Epithelial cell of esophagus (primary cell): Measurements from ENCODE around the gene RNASE7.
A peak's percentile ranks its signal among the peaks of the same experiment; 100 is the strongest.

Source experiments
- DNase-seq: peaks from one replicate; pipeline ENCODE4 v3.0.0; 2010; ENCODE audit warnings: low read depth
- H3K4me3 ChIP-seq: 2 replicates; pipeline ENCODE4 v1.5.1; 2011; ENCODE audit warnings: mild to moderate bottlenecking, low read length, control low read depth
- TF ChIP-seq, protein P1 (sequence below): IDR thresholded peaks from 2 replicates; pipeline ENCODE4 v1.5.1; 2011; ENCODE audit warnings: low read depth, mild to moderate bottlenecking, low read length, control low read depth, inconsistent platforms; ENCODE audit not compliant: insufficient read depth; ENCODE audit errors: missing control alignments

The RNASE7 gene

GRCh38 chr14:21058903-21059302 lies 16.7 kb downstream of the RNASE7 start:
- TF ChIP-seq, protein P1, sequence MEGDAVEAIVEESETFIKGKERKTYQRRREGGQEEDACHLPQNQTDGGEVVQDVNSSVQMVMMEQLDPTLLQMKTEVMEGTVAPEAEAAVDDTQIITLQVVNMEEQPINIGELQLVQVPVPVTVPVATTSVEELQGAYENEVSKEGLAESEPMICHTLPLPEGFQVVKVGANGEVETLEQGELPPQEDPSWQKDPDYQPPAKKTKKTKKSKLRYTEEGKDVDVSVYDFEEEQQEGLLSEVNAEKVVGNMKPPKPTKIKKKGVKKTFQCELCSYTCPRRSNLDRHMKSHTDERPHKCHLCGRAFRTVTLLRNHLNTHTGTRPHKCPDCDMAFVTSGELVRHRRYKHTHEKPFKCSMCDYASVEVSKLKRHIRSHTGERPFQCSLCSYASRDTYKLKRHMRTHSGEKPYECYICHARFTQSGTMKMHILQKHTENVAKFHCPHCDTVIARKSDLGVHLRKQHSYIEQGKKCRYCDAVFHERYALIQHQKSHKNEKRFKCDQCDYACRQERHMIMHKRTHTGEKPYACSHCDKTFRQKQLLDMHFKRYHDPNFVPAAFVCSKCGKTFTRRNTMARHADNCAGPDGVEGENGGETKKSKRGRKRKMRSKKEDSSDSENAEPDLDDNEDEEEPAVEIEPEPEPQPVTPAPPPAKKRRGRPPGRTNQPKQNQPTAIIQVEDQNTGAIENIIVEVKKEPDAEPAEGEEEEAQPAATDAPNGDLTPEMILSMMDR: no peak

DNA sequence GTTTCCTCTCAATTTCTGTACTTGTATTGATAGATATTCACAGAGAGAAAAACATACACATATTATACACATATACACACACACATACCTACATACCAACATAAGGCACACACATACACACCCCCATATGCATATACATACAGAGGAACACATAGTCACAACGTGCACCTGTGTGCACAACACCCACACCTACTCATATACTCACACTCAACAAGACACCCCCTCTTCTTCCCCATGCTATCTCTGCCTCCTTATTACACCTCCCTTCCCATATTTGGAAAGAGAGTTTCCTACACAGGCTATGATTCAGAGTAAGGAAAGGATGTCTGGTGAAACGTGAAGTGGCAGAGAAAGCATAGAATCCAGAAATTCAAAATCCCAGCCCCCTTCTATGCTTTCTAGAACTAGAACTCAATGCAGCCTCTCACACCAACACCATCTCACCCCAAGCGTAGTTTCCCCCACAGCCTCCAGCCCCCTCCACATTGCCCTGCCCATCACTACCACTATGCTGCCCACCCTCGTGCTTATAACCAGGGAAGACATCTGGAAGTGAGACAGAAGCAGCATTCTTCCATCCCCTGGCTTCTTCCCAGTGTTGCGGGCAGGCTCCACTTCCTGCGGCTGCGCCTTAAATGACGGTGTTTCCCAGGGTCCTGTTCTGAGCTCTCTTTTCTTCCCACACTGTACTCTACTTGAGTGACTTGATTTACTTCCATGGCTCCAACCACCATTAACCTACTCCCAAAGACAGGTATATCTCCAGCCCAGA lies 17.9 kb downstream of the RNASE7 start:
- DNase-seq: no peak
- TF ChIP-seq, protein P1: no peak
- no peak overlapping the region for H3K4me3 ChIP-seq

More at GRCh38 chr14:21058903-21059302, 16.7 kb downstream of the RNASE7 start:
- no peak overlapping the region for H3K4me3 ChIP-seq
- DNase-seq: no peak

GRCh38 chr14:21060614-21061346 lies 18.6 kb downstream of the RNASE7 start:
- no peak overlapping the region for H3K4me3 ChIP-seq
- TF ChIP-seq, protein P1: no peak
- DNase-seq: no peak

GRCh38 chr14:21061347-21061668 lies 19.1 kb downstream of the RNASE7 start:
- H3K4me3 ChIP-seq: no peak overlapping the region
- DNase-seq: no peak
- TF ChIP-seq, protein P1: no peak

DNA sequence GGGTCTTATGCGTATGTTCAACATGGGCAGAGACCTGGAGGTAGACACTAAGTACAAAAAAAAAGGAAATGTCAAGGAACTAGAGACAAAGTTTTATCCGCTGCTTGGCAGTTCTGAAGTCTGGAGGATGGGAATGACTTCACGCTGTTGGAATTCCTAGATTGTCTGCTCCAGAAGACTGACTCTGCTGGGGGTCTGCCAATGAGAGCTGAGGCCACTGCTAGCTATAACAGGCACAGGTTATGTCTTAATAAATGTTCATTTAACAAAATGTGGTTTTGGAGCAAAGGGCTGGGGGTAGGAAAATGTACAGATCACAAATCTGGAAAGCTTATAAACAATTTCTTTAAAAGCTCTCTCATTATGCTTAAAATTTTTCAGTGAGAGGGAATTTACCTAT lies 21.3 kb downstream of the RNASE7 start:
- DNase-seq: no peak
- TF ChIP-seq, protein P1: no peak
- H3K4me3 ChIP-seq: no peak overlapping the region

GRCh38 chr14:21066882-21067502 lies 24.8 kb downstream of the RNASE7 start:
- peak; percentile 52 for DNase-seq
- no peak overlapping the region for H3K4me3 ChIP-seq
- TF ChIP-seq, protein P1: peak; percentile 70
